GM19324 (cell line): Measurements from ENCODE around the gene FOXF2.

Experiments
- ATAC-seq: cut with Tn5 transposase; IDR thresholded peaks from one replicate; pipeline ENCODE4 v1.9.1; 2021; ENCODE audit warnings: mild to moderate bottlenecking, moderate library complexity; ENCODE audit not compliant: unreplicated experiment, low FRiP score

FOXF2 gene

GRCh38 chr6:1378065-1379016, 11.0 kb upstream of the FOXF2 start:
- ATAC-seq, result no peak

GRCh38 chr6:1379017-1379787, 10.2 kb upstream of the FOXF2 start:
- no peak for ATAC-seq

- no peak for ATAC-seq
Observed at GRCh38 chr6:1379788-1380147, 9.6 kb upstream of the FOXF2 start.

- ATAC-seq, result no peak
Observed at GRCh38 chr6:1380625-1381427, 8.6 kb upstream of the FOXF2 start.

- ATAC-seq, result no peak
Observed at GRCh38 chr6:1381481-1382330, 7.7 kb upstream of the FOXF2 start.

GRCh38 chr6:1382331-1382882, 7.0 kb upstream of the FOXF2 start:
- no peak for ATAC-seq

GRCh38 chr6:1382883-1383728, 6.3 kb upstream of the FOXF2 start:
- no peak for ATAC-seq

- ATAC-seq, result no peak
Observed at GRCh38 chr6:1383729-1384548, 5.4 kb upstream of the FOXF2 start.

GRCh38 chr6:1384549-1385128, 4.7 kb upstream of the FOXF2 start:
- no peak for ATAC-seq

- no peak for ATAC-seq
Observed at GRCh38 chr6:1385129-1386037, 4.0 kb upstream of the FOXF2 start.

GRCh38 chr6:1386038-1386709, 3.2 kb upstream of the FOXF2 start:
- ATAC-seq, result no peak

- no peak for ATAC-seq
Observed at GRCh38 chr6:1387538-1387875, 1.9 kb upstream of the FOXF2 start.

GRCh38 chr6:1387876-1388629, 1.3 kb upstream of the FOXF2 start:
- ATAC-seq, result no peak

GRCh38 chr6:1388630-1389368, 577 bp upstream of the FOXF2 start:
- ATAC-seq, result no peak
